ENCODE measurements around the gene GNGT2.
A peak's percentile ranks its signal among the peaks of the same experiment; 100 is the strongest.

GNGT2 gene

GRCh38 chr17:49229076-49229804, 18.9 kb upstream of the GNGT2 start:
- no peak for DNase-seq

GRCh38 chr17:49227436-49228261, 17.3 kb upstream of the GNGT2 start:
- peak in 5 of 6 experiments; percentile 54 to 77 (median 64) for DNase-seq

GRCh38 chr17:49226771-49227435, 16.5 kb upstream of the GNGT2 start:
- no peak for DNase-seq

GRCh38 chr17:49225554-49226236, 15.3 kb upstream of the GNGT2 start:
- DNase-seq = no peak

- no peak for DNase-seq
Measured at GRCh38 chr17:49224997-49225337, 14.6 kb upstream of the GNGT2 start.

- DNase-seq = peak; percentile 23 to 65 (median 44)
Measured at GRCh38 chr17:49224198-49224996, 14.0 kb upstream of the GNGT2 start.

GRCh38 chr17:49223517-49224197, 13.3 kb upstream of the GNGT2 start:
- DNase-seq = peak; percentile 7 to 65 (median 44)

GRCh38 chr17:49223168-49223516, 12.8 kb upstream of the GNGT2 start:
- no peak for DNase-seq

GRCh38 chr17:49219987-49220386, 9.6 kb upstream of the GNGT2 start:
- DNase-seq = no peak

- DNase-seq = peak in 5 of 6 experiments; percentile 12 to 33 (median 16)
Measured at GRCh38 chr17:49218941-49219913, 8.9 kb upstream of the GNGT2 start.

- DNase-seq = peak; percentile 47 to 82 (median 62)
Measured at GRCh38 chr17:49217651-49218413, 7.5 kb upstream of the GNGT2 start.

GRCh38 chr17:49216953-49217650, 6.7 kb upstream of the GNGT2 start:
- no peak for DNase-seq

- no peak for DNase-seq
Measured at GRCh38 chr17:49216482-49216881, 6.1 kb upstream of the GNGT2 start.

GRCh38 chr17:49214676-49215360, 4.4 kb upstream of the GNGT2 start:
- peak in 1 of 6 experiments; percentile 7 for DNase-seq

- no peak for DNase-seq
Measured at GRCh38 chr17:49213847-49214246, 3.5 kb upstream of the GNGT2 start.

GRCh38 chr17:49213399-49213798, 3.0 kb upstream of the GNGT2 start:
- DNase-seq = no peak

- DNase-seq = peak in 2 of 6 experiments; percentile 10 to 26
Measured at GRCh38 chr17:49209061-49209571, 1.3 kb downstream of the GNGT2 start.

GRCh38 chr17:49204516-49204915, 5.9 kb downstream of the GNGT2 start:
- DNase-seq = no peak
